ENCODE results near the gene LGALS9C.
"Not testable (repeated sequence)": the region's sequence is repeated elsewhere in the genome, so short reads cannot be mapped to it uniquely, and the experiment has no call there.

- not testable (repeated sequence) for TF ChIP-seq CTCF (IDR thresholded peaks at IDR 0.05 in 2 of 3, conservative IDR thresholded peaks at IDR 0.05 in 1 of 3; ENCODE audit: borderline replicate concordance in 1 of 3, insufficient read depth in 1 of 3, low read depth in 2 of 3, low read length in 2 of 3); SIN3A (IDR thresholded peaks at IDR 0.05; ENCODE audit: low read depth); EZH2 (IDR thresholded peaks at IDR 0.05); YY1 (IDR thresholded peaks at IDR 0.05; ENCODE audit: extremely low read depth, insufficient replicate concordance, low read depth, low read length); POLR2AphosphoS5 (IDR thresholded peaks at IDR 0.05; ENCODE audit: low read depth, low read length); POLR2A (IDR thresholded peaks at IDR 0.05; ENCODE audit: borderline replicate concordance, extremely low read depth, insufficient read depth, insufficient read length)
Measured at GRCh38 chr17:18521100-18521499, 44.5 kb downstream of the LGALS9C start.
